ENCODE data around the gene KRT33B. TPM values are rescaled to one million over a fixed set of nuclear protein-coding genes. Genes with fewer than 3 reads are reported as not detected.

The KRT33B gene
- total RNA-seq, 2 experiments from 2014 or later: not detected

GRCh38 chr17:41387670-41388069 is 18.1 kb upstream of the KRT33B start:
- no peaks in the 10 kb centered on the region for H3K36me3 ChIP-seq (ENCODE audit: insufficient read depth, low read length)
- ChIA-PET CTCF (ENCODE audit: unreplicated experiment) (no interaction called here), POLR2A (interaction anchor here (0.8 kb wide), 1 partner anchor 10 kb away, joined by 3 read pairs; no protein-coding TSS in a partner anchor)
- no peak overlapping the region for H3K27ac ChIP-seq (ENCODE audit: low read depth, low read length, poor library complexity, severe bottlenecking)
- DNase-seq (ENCODE audit: low spot score): no peak
- no peak overlapping the region for H3K4me2 ChIP-seq (ENCODE audit: low read length)
- no peaks in the 10 kb centered on the region for H3K79me2 ChIP-seq (ENCODE audit: insufficient read depth, low read depth, low read length)
- H3K9me2 ChIP-seq (ENCODE audit: insufficient read depth, low read length): no peaks in the 10 kb centered on the region
- no peaks in the 10 kb centered on the region for H3K4me1 ChIP-seq (ENCODE audit: insufficient read depth, low read length, poor library complexity, severe bottlenecking)
- no peaks in the 10 kb centered on the region for H4K20me1 ChIP-seq (ENCODE audit: insufficient read depth, low read length)
- no TSS peak for BruUV-seq (replicated peaks)
- H2AFZ ChIP-seq (ENCODE audit: low read length): no peak overlapping the region
- peaks cover 9% of the 10 kb centered on the region; the same call in 1 of the 2 replicates for H3K9me3 ChIP-seq (ENCODE audit: low read length)
- no peak overlapping the region for H3K4me3 ChIP-seq (ENCODE audit: low read depth, low read length, poor library complexity, severe bottlenecking)
- no peak for TF ChIP-seq EZH2phosphoT487 (IDR thresholded peaks at IDR 0.05; ENCODE audit: borderline replicate concordance, low read depth, low read length)
- no peak for TF ChIP-seq CTCF (conservative IDR thresholded peaks at IDR 0.05; ENCODE audit: low read length)
- intact Hi-C loops (cut with micrococcal nuclease; ENCODE audit: unreplicated experiment): no loop called here

- TF ChIP-seq CTCF (conservative IDR thresholded peaks at IDR 0.05; ENCODE audit: low read length) (no peak), EZH2phosphoT487 (IDR thresholded peaks at IDR 0.05; ENCODE audit: borderline replicate concordance, low read depth, low read length) (no peak)
- no peak for DNase-seq (ENCODE audit: low spot score)
- H3K9me2 ChIP-seq (ENCODE audit: insufficient read depth, low read length): no peaks in the 10 kb centered on the region
- peaks cover 9% of the 10 kb centered on the region; the same call in 1 of the 2 replicates for H3K9me3 ChIP-seq (ENCODE audit: low read length)
- H3K4me1 ChIP-seq (ENCODE audit: insufficient read depth, low read length, poor library complexity, severe bottlenecking): no peaks in the 10 kb centered on the region
- H4K20me1 ChIP-seq (ENCODE audit: insufficient read depth, low read length): no peaks in the 10 kb centered on the region
- H3K27ac ChIP-seq (ENCODE audit: low read depth, low read length, poor library complexity, severe bottlenecking): no peak overlapping the region
- no peak overlapping the region for H3K4me3 ChIP-seq (ENCODE audit: low read depth, low read length, poor library complexity, severe bottlenecking)
- intact Hi-C loops (cut with micrococcal nuclease; ENCODE audit: unreplicated experiment): no loop called here
- H3K36me3 ChIP-seq (ENCODE audit: insufficient read depth, low read length): no peaks in the 10 kb centered on the region
- no peaks in the 10 kb centered on the region for H3K79me2 ChIP-seq (ENCODE audit: insufficient read depth, low read depth, low read length)
- ChIA-PET POLR2A (no interaction called here), CTCF (ENCODE audit: unreplicated experiment) (no interaction called here)
- BruUV-seq (replicated peaks): no TSS peak
- no peak overlapping the region for H3K4me2 ChIP-seq (ENCODE audit: low read length)
- no peak overlapping the region for H2AFZ ChIP-seq (ENCODE audit: low read length)
Measured at GRCh38 chr17:41386227-41386626, 16.6 kb upstream of the KRT33B start.

- no peak for DNase-seq (ENCODE audit: low spot score)
- no peaks in the 10 kb centered on the region for H3K4me1 ChIP-seq (ENCODE audit: insufficient read depth, low read length, poor library complexity, severe bottlenecking)
Measured at GRCh38 chr17:41383690-41384089, 14.1 kb upstream of the KRT33B start.

More at GRCh38 chr17:41383690-41384089, 14.1 kb upstream of the KRT33B start:
- no peak overlapping the region for H3K27ac ChIP-seq (ENCODE audit: low read depth, low read length, poor library complexity, severe bottlenecking)
- H3K4me3 ChIP-seq (ENCODE audit: low read depth, low read length, poor library complexity, severe bottlenecking): no peak overlapping the region
- TF ChIP-seq EZH2phosphoT487 (IDR thresholded peaks at IDR 0.05; ENCODE audit: borderline replicate concordance, low read depth, low read length) (no peak), CTCF (conservative IDR thresholded peaks at IDR 0.05; ENCODE audit: low read length) (no peak)
- intact Hi-C loops (cut with micrococcal nuclease; ENCODE audit: unreplicated experiment): no loop called here
- ChIA-PET CTCF (ENCODE audit: unreplicated experiment) (no interaction called here), POLR2A (no interaction called here)
- peaks cover 9% of the 10 kb centered on the region; the same call in 1 of the 2 replicates for H3K9me3 ChIP-seq (ENCODE audit: low read length)
- H3K9me2 ChIP-seq (ENCODE audit: insufficient read depth, low read length): no peaks in the 10 kb centered on the region
- BruUV-seq (replicated peaks): no TSS peak
- no peaks in the 10 kb centered on the region for H4K20me1 ChIP-seq (ENCODE audit: insufficient read depth, low read length)
- no peak overlapping the region for H2AFZ ChIP-seq (ENCODE audit: low read length)
- H3K36me3 ChIP-seq (ENCODE audit: insufficient read depth, low read length): no peaks in the 10 kb centered on the region
- H3K4me2 ChIP-seq (ENCODE audit: low read length): no peak overlapping the region
- no peaks in the 10 kb centered on the region for H3K79me2 ChIP-seq (ENCODE audit: insufficient read depth, low read depth, low read length)

All from OCI-LY7 (cell line).